Activated gamma-delta T cell (primary cell): ENCODE data around the gene SCN5A.

Experiments
- DNase-seq: peaks from one replicate; lab custom pipeline; 2025; lab: John Stamatoyannopoulos, UW

The SCN5A gene

GRCh38 chr3:38622336-38622735 is 27.2 kb downstream of the SCN5A start:
- no peak for DNase-seq

DNA sequence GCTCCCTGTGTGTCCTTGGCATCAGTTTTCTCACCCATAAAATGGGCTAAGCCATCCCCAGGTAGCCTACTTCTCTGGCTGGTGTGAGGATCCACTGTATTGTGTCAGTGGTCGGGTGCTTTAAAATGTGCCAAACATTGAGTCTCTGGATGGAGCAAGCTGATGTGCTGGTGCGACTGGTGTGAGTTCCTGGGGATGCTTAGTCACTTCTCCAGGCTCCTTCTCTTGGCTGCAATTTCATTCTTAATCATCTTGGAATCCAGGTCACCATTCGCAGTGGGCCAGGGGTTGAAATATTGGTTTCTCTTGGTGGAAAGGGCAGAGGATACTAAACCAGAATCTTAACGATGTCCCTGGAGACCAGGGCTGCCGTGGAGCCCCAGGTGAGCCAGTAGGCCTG is 29.3 kb downstream of the SCN5A start:
- DNase-seq: no peak

- DNase-seq: no peak
Measured at GRCh38 chr3:38618343-38618742, 31.1 kb downstream of the SCN5A start.

- no peak for DNase-seq
Measured at GRCh38 chr3:38617586-38617985, 31.9 kb downstream of the SCN5A start.

DNA sequence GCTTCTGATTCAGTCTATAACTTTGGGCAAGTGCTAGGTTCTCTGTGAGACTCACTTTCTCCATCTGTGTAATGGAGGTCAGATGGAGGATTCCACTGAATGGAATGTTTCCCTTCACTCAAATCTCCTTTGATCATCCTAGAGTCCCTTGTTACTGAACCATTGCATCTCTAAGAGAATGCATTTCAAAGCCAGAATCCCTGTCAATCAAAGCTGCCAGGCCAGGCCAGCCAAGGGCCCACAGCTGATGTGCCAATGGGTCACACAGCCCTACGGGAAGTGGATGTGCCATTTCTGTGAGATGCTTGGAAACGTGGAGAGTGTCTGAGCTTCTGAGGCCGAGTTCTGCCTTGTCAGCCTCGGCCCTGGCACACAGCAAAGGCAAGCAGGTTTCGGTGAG is 32.4 kb downstream of the SCN5A start:
- no peak for DNase-seq

DNA sequence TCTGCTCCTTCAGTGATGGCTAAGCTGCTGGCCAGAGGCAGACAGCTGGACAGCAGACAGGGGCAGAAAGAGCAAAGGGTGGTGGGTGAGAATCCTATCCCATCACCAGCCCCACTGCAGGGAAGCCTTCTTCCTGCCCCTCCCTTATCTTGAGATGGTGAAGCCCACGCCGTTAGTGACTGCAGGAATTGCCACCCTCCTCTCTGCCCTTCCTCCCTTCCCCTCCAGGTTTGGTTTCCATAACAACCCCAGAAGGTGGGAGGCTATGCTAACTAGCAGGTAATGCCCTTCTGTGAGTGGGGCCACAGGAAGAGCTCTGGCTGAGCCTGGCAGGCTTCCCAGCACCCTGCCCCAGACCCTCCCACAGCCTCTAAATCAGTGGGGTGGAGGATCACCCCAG is 32.8 kb downstream of the SCN5A start:
- DNase-seq: no peak

GRCh38 chr3:38616111-38616510 is 33.4 kb downstream of the SCN5A start:
- no peak for DNase-seq

DNA sequence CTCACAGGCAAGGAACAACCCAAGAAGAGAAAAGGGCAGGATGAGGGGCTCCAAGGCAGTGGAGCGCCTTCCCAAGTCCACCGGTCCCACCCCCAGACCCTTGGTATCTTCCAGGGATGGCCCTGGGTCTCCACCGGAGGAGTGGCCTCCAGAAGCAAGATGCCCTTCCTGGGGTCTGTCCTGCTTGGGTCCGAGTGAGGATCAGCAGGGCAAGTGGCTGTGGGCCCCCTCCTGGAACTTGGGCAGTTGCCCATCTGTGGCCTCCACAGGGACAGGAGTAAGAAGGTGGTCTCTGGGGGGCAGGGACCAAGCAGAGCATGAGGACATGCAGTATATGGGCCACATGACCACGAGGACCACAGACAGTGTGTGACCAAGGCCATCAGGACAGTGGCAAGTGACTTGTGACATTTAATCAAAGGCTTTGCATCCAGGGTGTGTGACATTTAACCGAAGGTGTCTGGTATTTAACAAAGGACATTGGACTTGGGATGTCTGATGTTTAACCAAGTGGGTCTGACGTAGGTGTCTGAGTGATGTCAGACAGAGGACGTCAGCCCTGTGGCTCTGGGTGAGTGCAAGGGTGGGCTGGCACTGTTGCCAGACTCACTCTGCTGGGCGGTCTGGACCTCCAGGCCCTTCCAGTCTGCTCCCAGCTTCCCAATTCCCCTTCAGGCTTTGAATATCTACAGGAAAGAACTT is 34.7 kb downstream of the SCN5A start:
- no peak for DNase-seq

DNA sequence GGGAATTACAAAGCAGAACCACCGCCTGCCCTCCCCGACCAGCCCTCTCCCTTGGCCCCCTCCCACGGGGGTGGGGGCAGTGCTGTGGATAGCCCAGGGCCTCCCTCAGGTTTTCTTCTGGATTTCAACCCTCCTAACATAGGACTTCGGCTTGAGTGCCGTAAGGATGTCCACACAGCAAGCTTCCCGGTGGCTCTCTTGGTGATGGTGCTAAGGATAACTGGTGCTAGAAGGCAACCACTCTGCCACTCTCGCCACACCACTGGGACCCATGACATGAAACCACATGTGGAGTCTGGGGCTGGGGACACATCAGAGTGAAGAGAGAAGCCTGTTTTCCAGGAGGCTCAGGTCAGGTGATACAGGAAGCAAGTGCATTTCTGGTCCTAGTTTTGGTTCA is 35.4 kb downstream of the SCN5A start:
- DNase-seq: no peak

- no peak for DNase-seq
Measured at GRCh38 chr3:38613426-38613825, 36.1 kb downstream of the SCN5A start.

DNA sequence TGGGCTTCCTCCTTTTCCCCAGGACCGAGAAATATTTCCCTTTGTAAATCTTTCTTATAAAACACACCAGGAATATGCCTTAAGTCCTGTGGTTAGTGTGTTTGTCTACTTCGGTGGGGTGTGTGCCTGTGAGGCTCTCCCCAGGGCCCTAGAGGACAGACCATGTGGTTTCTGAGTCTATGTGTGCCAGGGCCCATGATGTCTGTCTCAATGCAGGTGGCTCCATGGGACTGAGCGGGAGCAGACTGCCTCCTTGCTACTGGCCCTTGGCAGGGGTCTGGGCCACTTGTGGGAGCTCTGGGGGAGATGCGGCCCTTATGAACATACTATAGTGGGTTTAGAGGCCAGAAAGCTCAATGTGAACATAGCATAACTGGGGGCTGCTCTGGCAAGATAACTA is 37.6 kb downstream of the SCN5A start:
- DNase-seq: no peak

DNA sequence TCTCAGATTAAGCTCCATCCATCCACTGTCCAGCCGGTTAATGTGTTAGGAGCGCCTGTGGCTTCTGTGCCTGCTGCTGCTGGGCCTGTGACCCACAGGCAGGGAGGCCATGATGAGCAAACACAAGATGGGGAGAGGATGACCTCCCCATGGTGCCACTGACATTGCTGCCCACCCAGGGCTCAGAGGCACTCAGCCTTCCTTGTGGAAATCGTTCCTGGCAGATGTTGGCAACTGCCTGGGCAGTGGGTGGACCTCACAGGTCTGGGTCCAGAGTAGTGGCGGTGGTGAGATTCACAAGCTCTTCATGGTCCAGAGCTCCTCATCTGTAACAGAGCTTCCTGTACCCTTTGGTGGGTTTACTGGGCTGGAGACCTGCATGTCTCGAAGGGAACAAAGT is 38.6 kb downstream of the SCN5A start:
- no peak for DNase-seq

DNA sequence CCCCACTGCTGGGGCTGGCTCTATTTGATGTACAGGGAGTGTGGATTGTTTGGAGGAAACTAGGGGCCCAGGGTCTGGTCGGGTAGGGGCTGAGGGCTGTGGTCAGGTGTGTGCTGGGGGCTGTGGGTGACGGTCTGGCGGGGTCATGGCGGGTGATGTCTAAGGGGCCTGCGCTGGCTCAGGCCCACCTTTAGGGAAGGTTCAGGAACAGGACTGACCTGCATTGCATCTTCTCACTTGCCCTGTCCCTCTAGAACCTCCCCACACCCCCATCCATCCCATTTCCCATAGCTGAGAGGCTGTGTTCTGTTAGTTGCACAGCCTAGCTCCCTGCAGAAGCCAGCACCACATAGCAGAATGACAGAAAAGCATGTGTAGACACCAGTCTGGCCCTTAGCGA is 39.1 kb downstream of the SCN5A start:
- DNase-seq: no peak

GRCh38 chr3:38609386-38610111 is 39.9 kb downstream of the SCN5A start:
- DNase-seq: no peak

GRCh38 chr3:38608961-38609360 is 40.5 kb downstream of the SCN5A start:
- DNase-seq: no peak

GRCh38 chr3:38608086-38608775 is 41.3 kb downstream of the SCN5A start:
- no peak for DNase-seq

DNA sequence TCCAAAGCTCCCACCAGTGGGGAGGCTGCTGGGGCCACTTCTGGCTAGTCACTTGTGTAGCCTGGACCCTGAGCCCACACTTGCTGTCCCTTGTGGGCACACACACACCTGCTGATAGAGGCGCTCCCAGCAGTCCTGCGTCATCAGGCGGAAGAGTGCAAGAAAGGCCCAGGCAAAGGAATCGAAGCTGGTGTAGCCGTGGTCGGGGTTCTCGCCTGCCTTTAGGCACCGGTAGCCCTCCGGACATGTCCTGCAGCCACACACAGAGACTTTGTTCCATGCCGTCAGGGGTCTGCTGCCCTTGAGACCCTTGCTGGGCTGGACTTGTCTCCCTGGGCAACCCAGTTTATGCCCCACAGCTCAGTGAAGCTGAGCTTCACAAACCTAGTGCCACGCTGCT is 42.9 kb downstream of the SCN5A start:
- DNase-seq: no peak

GRCh38 chr3:38605981-38606380 is 43.5 kb downstream of the SCN5A start:
- no peak for DNase-seq

DNA sequence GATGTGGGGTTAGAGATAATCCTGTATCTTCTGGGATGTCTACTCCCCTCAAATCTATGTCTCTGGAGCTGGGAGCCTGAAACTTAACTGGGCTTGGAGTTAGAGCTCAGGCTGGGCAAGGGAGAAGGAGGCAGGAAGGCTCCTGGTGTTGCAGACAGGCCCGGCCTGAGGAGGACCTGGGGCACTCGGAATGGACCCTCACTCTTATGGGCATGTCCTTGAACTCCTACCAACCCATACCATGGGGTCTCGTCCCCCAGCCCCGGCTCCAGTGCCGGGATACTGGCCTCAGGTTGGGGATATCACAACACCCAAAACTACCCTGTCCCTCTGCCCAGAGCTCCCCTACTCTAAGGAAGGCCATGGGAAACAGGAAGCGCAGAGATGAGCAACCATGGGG is 45.2 kb downstream of the SCN5A start:
- DNase-seq: no peak

DNA sequence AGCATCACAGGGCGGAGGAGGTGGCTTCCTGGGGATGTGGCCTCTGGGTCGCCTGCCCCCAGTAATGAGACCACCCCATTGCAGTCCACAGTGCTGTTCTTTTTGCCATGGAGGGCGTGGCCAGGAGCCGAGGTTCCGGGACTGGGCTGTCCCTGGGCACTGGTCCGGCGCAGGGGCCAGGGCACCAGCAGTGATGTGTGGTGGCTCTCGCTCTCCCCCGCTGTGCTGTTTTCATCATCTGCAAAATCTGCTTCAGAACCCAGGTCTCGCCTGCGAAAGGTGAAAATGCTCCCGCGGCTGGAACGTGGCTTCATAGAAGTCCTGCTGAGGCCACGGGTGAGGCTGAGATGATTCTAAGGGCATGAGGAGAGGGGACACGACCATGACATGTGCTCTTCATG is 45.8 kb downstream of the SCN5A start:
- no peak for DNase-seq

DNA sequence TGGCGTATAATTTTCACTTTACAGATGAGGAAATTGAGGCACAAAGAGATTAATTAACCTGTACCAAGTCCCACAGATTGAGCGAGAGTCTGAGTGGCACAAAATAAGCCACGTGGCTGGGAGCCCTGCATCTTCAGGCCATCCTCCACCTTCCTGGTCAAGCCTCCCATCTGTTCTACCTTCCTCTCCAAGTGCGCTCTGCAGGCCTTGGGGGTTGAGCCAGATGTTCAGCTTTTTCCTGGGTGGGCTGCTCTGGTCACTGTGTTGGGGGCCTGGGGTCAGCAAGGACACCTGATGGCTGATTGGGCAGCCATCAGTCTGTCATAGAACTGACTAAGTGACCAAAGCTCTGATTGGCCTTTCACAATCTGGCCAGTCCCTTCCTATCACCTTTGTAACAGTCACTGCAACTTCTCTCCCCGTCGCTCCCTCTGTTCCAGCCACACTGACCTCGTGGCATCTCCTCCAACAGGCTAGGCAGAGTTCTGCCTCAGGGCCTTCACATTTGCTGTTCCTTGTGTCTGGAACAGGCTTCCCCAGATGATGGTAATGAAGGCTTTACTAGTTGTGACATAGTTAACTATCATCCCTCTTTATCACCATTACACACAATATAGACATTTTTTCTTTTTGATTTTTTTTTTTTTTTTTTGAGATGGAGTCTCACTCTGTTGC is 46.8 kb downstream of the SCN5A start:
- no peak for DNase-seq

GRCh38 chr3:38601956-38602550 is 47.4 kb downstream of the SCN5A start:
- DNase-seq: no peak
